Fibroblast of peridontal ligament (primary cell): ENCODE data around the gene ACSF3.

Experiments
- DNase-seq: peaks from one replicate; pipeline ENCODE4 v3.0.0-alpha.2; 2010; ENCODE audit errors: extremely low read depth

ACSF3 gene

DNA sequence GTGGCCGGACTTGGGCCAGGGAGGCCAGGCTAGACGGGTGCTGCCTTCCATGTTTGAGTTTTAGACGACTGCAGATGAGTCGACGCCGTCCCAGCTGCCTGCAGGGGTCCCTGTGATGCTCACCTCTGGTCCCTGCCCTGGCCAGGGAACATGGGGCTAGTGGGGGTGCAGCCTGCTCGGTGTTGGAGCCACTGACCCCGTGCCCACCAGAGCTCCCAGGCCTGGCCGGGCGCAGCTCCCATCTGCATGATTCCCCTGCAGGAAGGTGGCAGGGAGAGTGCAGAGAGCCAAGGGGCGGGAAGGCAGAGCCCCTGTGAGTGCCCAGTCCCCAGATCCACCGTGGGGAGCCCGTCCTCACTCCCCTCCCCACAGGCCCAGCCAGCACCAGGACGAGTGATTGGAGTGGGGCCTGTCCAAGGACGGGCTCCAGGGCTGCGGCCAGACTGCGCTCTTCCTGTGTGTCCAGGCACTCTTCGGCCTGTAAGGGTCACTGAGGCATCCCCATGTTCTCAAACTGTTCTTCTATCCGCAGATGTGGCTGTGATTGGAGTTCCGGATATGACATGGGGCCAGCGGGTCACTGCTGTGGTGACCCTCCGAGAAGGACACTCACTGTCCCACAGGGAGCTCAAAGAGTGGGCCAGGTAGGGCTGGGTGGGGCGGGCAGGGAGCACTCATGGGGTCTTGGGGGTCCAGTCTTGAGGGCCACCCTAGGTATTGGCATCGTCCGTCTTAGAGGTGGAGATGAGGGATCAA is 51.9 kb downstream of the ACSF3 start:
- no peak for DNase-seq

DNA sequence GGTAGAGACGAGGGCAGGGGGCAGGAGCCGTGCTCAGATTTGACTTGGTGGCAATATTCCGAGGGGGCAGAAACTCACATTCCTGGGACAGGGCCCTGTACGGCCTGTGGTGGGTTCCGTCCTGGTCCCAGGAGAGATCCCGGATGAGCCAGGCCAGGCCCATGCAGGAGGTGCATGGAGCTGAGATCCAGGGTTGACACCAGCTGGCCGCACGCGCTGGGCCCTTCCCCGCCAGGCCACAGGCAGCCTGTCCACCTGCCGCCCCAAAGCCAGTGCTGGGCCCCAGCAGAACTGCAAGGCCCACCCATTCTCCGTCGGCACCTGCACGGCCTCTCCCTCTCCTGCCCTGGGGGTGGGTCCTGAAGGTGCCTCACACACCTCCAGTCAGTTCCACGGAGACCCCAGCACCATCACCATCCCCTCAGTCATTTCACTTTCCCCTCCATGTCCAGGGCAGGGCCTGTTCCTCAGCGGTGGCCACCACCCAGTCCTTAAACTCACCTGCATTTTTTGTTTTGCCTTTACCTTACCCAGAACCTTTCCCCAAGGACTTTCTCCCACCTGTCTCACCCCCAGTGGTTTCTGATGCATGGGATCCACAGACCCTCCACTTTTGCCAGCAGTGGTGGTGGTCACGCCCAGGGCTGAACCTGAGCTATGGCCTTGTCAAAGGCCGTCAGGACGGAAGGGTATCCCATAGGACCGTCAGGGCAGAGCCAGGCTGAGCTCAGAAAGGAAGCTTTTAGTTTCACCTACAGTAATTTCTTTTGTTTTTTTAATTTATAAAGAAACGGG is 52.8 kb downstream of the ACSF3 start:
- no peak for DNase-seq

DNA sequence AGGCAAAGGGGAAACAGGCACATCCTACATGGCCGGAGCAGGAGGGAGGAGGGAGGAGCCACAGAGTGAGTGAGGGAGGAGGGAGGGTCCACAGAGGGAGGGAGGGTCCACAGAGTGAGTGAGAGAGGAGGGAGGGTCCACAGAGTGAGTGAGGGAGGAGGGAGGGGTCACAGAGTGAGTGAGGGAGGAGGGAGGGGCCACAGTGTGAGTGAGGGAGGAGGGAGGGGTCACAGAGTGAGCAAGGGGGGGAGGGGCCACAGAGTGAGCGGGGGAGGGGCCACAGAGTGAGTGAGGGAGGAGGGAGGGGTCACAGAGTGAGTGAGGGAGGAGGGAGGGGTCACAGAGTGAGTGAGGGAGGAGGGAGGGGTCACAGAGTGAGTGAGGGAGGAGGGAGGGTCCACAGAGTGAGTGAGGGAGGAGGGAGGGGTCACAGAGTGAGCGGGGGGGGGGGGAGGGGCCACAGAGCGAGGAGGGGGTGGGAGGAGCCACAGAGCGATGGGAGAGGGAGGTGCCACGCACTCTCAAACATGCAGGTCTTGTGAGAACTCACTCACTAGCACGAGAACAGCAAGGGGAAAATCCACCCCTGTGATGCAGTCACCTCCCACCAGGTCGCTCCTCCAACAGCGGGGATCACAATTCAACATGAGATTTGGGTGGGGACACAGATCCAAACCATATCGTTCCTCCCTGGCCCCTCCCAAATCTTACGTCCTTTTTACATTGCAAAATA is 53.6 kb downstream of the ACSF3 start:
- no peak for DNase-seq

DNA sequence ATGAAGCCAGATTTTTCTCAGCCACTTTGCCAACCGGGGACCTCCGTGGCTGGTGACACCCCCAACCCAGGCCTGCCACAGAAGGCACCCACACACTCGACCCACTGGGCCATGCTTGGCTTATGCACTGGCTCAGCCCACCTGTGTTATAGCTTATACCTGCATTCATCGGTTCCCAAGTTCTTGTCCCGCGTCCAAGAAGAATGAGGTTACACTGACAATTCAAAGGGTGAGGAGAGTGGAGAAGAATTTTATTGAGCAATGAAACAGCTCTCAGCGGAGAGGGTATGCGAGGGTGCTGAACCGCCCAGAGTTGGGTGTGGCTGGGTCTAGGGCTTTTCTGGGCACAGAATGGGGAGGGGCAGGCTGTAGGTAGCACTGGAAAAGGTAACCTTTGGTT is 55.7 kb downstream of the ACSF3 start:
- no peak for DNase-seq

DNA sequence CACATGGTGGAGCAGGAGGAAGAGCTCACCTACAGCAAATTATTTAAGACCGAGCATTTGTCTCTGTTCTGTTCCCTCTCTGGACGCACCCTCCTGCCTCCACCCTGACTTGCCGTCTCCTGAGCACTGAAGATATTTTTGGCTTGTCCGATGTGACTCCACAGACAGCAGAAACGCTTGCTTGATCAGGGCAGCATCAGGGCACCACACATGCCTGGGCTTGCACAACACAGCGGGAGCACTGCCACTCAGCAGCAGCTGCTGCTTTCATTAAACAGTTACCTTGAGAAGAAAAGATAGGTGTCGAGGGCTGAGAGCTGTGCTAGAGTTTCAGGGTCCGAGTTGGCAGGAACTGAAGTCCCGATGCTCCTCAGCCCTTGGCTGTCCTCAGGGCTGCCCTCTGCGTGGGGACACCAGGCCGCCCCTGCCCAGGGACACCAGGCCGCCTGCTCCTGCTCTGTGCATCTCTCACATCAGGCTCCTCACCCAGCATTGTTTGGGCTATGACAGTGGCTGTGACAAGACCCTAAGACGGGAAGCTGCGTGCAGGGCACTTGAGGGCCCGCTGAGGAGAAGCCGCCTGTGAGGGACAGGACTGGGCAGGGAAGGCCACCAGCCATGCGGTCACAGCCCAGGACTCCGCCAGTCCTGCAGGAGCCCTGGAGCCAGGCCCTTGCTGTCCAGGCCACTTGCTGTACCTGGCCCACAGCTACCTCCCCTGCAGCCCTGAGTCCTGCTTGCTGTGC is 56.6 kb downstream of the ACSF3 start:
- DNase-seq: no peak

DNA sequence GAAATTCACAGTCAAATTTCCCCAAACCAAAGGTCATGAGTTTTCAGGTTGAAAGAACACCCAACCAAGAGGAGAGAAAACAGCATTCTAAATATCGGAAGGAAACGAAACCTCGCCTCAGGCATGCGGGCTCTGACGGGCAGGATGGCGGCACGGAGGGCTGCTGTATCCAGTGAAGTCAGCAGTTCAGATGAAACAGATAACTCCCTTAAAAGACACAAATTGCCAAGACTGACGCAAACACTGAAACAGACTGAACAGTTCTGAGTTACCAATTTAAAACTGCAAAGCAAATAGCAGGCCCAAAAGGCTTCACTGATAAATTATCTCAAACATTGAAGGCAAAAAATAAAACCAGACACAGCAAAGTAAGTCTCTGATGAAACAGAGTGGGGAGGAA is 57.3 kb downstream of the ACSF3 start:
- no peak for DNase-seq

DNA sequence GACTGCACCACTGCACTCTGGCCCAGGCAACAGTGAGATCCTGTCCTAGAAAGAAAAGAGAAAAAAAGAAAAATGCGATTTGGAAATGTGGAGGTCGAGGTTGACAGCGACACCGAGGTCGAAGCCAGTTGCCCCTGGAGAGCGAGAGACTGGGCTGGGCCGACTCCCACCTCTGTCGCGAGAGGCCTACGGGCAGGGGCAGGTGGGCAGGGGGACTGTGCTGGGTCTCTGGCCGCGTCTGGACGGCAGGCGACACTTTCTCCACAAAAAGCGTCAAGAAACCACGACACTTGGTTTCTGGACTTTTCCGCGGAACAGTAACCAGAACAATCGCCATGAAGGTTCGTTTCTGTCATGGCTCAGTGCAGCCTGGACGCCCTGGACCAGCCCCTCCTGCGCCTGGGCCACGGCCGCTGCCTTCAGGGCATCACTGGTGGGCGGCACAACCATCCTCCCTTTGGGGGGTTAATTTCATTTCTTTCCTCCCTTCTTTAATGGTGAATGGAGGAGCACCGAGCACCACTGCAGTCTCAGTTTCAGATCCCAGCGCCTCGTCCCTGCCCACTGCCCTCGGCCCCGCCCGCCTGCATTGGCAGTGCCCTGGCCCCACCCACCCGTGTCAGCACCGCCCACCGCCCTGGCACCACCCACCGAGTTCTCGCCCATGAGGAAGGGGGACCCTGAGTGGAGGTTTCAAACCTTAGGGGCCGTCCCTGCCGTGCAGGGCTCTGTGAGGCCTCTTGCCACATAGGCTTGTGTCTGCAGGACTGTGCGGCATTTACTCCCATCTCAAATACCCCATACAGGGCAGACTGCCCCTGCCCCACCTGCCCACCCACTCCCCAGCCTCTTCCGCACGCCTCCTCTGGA is 59.4 kb downstream of the ACSF3 start:
- no peak for DNase-seq

DNA sequence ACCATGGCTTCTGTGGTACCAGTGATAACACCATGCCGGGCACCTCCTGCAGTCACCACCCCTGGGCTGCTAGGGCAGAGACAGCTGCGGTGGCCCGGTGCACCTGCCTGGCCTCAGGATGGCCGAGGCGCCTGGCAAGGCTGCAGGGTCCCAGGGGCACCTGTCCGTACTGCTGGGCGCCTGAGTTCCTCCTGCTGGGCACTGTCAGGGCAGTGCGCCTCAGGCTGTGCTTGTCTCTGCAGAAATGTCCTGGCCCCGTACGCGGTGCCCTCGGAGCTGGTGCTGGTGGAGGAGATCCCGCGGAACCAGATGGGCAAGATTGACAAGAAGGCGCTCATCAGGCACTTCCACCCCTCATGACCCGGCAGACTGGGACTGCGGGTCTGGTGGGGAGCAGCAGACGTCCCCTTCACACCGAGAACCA is 60.2 kb downstream of the ACSF3 start:
- DNase-seq: no peak

DNA sequence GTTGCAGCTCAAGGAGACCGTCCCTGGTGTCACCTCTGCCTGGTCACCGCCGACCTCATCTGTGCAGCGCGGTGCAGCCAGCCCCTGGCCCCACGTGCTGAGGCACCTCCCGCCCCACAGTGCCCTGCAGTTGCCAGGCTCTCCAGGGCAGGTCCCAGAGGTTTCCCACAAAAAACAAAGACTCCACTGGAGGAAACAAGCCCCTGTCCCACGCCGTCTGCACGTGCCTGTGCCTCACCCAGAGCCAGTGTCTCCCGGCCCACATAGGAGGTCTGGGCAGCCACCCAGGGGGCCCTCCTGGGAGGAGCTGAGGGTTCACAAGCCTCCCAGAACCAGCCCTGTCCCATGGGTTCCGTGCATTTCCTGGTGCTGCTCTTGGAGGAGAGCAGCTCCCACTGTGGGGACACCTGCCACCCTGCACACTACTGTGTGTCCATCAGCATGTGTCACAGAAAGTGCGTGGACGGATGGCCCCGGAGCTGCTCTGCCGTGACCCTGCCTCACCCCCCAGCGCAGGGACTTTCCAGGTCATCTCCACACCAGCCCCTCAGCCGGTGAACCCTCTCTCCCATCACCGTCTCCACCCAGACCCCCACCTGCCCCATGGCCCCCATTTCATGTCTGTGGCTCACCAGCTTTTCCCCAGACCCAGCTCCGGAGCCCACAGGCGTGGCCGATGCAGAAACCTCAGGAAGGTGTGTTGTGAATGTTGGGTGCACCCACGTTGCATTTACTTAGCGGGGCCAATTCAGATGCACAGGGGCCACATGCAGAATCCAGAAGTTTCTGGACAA is 60.9 kb downstream of the ACSF3 start:
- DNase-seq: no peak

DNA sequence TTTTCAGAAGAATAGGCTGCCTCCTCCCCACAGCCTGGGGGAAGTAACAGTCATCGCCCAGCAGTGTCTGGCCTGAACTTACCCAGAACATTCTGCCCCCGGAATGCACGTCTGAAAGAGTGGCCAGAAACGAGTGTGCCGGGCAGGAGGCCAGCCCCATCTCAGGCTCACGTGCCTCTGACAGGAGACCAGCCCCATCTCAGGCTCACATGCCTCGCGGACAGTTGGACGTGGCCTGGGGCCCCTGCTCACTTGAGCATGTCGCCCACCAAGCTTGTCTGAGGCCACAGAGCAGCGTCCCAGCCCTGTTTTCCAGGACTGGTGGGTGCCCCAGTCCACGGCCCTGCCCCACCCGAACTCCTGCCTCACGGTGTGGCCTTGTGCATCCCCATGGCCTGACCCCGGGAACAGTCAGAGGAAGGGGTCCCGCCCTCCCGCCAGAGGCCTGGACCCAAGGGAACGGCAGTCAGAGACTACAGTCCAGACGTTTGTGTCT is 61.6 kb downstream of the ACSF3 start:
- DNase-seq: peak; percentile 68

DNA sequence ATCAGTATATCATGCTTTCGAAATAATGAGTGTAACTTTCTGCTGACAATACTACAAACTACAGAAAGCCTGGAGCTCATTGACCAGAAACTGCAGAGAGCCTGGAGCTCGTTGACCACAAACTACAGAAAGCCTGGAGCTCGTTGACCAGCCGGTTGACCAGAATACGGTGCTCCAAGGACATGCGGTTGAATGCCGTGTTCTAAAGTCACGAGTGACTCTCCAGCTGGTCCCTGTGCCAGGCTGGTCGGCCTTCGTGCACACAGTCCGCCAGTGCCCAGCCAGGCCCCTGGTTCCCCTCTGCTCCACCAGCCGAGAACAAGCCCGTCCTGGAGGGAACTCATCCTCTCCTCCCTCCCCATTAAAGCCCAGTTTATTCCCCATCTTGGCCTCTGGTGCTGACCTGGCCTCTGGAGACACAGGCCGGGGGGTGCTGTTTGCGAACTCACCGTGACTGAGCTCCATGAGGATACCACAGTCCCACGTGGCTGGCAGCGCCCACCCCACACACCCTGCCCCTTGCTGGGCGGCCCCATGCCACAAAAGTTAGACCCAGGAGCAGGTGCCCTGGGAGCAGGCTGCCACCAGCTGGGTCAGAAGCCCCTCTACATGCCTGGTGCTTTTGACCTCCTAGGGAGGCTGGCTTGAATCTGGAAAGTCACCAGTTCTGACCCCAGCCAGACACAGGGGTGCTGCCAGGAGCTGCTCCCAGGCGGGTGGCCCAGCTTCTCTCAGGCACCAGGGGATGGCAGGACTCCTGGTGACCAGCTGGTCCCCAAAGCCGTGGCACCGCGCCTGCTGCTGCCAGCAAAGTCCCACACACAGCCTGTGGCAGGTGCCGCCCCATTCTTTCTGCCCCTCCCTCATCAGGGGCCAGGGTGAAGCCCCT is 62.4 kb downstream of the ACSF3 start:
- DNase-seq: peak; percentile 42

DNA sequence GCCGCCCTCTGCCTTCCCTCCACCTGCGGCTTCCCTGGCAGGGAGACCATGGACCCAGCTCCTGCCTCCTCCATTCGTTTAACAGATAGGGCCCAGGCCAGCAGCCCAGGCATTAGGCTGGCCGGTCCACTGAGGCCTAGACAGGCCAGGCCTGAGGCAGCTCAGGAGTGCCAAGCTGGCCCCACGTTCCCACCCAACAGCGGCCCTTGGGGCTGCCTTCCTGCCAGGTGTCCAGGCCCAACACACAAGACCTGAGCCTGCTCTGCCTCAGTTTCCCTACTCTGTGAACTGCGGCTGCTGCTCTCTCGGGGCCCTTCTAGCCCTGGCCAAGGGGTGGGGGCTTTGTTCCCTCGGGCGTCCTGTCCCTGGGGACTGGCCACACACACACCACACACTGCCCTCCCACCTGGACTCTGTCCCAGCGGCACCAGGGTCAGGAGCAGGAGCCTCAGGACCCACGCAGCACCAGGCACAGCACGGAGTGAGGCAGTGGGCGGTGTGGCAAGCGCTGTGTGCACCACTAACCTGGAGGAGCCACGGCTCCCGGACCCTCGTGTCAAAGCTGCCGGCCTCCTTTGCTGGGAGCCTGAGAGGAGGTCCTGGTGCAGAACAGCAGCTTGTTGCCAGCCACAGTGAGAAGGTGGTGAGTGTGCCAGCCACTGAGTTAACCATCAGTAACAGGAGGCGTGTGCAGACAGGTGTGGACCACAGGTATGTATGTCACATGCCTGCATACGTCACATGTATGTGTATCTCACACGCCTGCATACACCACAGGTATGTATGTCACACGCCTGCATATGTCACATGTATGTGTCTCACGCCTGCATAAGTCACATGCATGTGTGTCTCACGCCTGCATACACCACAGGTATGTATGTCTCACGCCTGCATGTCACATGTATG is 63.3 kb downstream of the ACSF3 start:
- DNase-seq: no peak

DNA sequence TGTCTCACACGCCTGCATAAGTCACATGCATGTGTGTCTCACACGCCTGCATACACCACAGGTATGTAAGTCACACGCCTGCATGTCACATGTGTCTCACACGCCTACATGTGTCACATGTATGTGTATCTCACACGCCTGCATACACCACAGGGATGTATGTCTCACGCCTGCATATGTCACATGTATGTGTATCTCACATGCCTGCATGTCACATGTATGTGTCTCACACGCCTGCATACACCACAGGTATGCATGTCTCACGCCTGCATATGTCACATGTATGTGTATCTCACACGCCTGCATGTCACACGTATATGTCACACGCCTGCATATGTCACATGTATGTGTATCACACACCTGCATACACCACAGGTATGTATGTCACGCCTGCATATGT is 64.1 kb downstream of the ACSF3 start:
- no peak for DNase-seq

DNA sequence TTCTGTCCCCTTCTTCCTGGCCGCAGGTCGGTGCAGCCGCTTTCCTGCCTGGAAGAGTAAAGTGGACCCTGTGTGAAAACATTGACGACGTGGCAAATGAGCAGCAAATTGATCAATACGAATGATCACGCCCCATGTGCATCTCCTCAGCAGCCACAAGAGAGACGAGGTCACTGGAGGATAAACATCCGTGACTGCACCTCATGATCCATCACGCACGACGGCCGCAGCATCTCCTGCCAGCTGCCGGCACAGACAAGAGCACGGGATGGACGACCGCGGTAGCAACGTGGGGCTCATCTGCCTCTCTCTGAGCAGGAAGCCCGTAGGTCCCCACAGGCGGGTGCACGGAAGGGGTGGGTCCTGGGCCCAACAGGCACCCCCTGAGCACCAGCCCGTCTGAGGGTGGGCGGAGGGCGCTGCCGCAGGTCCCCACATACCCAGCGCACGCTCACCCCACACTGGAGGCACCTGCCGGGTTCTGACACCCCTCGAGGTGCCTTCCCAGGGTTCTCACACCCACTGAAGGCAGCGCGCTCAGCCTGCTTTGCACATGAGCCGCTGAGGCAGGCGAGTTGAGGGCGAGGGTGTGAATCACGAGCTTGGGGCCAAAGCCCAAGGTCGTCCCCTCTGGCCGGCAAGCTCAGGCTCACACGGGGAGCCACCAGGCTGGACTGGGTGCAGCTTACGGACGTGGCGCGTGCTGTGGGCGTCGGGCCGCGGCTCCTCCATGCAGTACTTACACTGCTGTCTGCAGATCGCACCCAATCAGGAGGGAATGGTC is 65.6 kb downstream of the ACSF3 start:
- DNase-seq: no peak

DNA sequence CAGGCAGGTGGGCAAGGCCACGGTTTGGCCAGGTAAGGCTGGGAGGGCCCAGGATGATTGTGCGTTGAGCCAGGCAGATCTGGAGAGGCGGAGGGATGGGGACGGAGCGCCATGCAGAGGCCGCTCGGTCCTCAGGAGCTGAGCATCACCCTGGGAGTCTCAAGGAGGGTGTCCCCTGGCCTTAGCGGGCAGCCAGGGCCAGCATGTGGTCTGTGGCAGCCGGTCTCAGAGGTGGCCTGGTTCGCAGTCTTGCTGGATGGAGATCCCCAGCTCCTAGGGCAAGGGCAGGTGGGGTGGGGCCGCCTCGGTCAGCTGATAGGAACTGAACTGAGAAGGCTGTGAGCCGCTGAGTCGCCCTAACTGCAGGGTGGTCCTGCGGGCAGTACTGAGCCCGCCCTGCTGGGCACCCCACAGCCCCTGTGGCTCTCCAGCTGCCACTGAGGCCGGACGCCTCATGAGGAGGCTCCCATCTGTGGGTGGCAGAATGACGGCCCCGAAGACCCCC is 66.2 kb downstream of the ACSF3 start:
- DNase-seq: no peak

DNA sequence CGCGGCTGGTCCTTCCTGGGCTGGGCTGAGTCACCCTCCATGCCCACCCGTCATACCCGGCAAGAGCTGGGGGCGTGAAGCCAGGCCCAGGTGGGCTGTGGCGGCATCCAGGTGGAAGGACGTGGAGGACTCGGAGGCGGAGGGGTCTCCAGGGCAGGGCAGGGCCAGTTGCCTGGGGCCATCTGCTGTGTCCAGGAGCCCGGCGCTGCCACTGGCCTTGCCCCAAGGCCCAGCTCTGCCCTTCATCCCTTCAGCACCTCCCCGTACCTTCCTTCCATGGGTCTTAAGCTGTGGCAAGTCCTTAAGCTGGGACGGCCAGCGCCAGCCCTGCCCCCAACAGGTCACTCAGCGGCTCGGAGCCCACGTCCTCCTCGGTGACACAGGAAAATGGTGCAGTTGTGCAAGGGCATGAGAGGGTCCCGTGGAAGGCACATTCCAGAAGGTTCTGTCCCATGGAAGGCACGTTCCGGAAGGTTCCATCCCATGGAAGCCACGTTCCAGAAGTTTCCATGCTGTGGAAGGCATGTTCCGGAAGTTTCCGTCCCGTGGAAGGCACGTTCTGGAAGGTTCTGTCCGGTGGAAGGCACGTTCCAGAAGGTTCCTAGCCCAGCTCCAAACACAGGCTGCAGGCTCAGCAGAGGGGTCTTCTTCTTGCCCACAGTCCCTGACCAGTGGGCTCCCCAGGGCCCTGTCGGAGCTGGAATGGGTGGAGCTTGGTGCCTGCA is 67.5 kb downstream of the ACSF3 start:
- DNase-seq: no peak
